B cell (primary cell): ENCODE data around the gene NKX2-3.

Experiments used
- CTCF ChIP-seq: fragments of 200-600 bp; IDR thresholded peaks from one replicate; pipeline ENCODE4 v1.8.0; 2022; ENCODE audit warnings: antibody characterized with exemption, mild to moderate bottlenecking
- EZH2 ChIP-seq: IDR thresholded peaks from 2 replicates; pipeline ENCODE4 v1.6.1; 2012; ENCODE audit warnings: borderline replicate concordance, low read depth, mild to moderate bottlenecking, moderate library complexity, low read length; ENCODE audit not compliant: insufficient read depth, poor library complexity, severe bottlenecking

GRCh38 chr10:99524050-99524666 lies 8.6 kb upstream of the NKX2-3 start:
- TF ChIP-seq EZH2 (no peak), CTCF (no peak)
